Progenitor cell of endocrine pancreas (in vitro differentiated cells): ENCODE results near the gene PJA1. TPM values are rescaled to one million over a fixed set of nuclear protein-coding genes. Genes with fewer than 3 reads are reported as not detected.

Source experiments
- DNase-seq: peaks from one replicate; pipeline ENCODE4 v3.0.0; 2021; ENCODE audit warnings: low spot score; ENCODE audit not compliant: unreplicated experiment
- H3K27ac Mint-ChIP-seq: 2 replicates; pipeline ENCODE4 v1.8.0; 2021; ENCODE audit warnings: mild to moderate bottlenecking, moderate library complexity, mixed read lengths
- H3K27me3 Mint-ChIP-seq: 2 replicates; pipeline ENCODE4 v1.8.0; 2021; ENCODE audit warnings: mixed read lengths
- H3K36me3 Mint-ChIP-seq: 2 replicates; pipeline ENCODE4 v1.8.0; 2022; ENCODE audit warnings: mixed read lengths; ENCODE audit not compliant: insufficient read depth
- H3K4me1 Mint-ChIP-seq: 2 replicates; pipeline ENCODE4 v1.8.0; 2021; ENCODE audit warnings: low read depth, mixed read lengths
- H3K4me3 Mint-ChIP-seq: 2 replicates; pipeline ENCODE4 v1.8.0; 2021; ENCODE audit warnings: low read depth, mild to moderate bottlenecking, moderate library complexity, mixed read lengths
- H3K9me3 Mint-ChIP-seq: 2 replicates; pipeline ENCODE4 v1.8.0; 2021; ENCODE audit warnings: low read depth, mixed read lengths
- CTCF ChIP-seq: fragments of 200-600 bp; sonication (generic); IDR thresholded peaks from one replicate; pipeline ENCODE4 v1.5.0; 2021; ENCODE audit warnings: antibody characterized with exemption, mild to moderate bottlenecking; ENCODE audit not compliant: unreplicated experiment
- total RNA-seq: library from RNA; stranded (reverse); gene quantifications from 2 replicates; pipeline ENCODE4 v1.2.1, GENCODE V29; 2021

PJA1 gene
- total RNA-seq, 1 donor from 2014 or later = 35.7 TPM

GRCh38 chrX:69192603-69193002 lies 27.4 kb upstream of the PJA1 start:
- Mint-ChIP-seq H3K4me1 (peaks cover 3% of the 10 kb centered on the region), H3K4me3 (no peak overlapping the region), H3K27ac (no peak overlapping the region), H3K36me3 (no peaks in the 10 kb centered on the region), H3K9me3 (peaks cover 13% of the 10 kb centered on the region), H3K27me3 (peaks cover 3% of the 10 kb centered on the region)
- DNase-seq = no peak
- no peak for TF ChIP-seq CTCF

GRCh38 chrX:69189576-69190371 lies 24.5 kb upstream of the PJA1 start:
- Mint-ChIP-seq H3K9me3 (peaks cover 17% of the 10 kb centered on the region), H3K36me3 (no peaks in the 10 kb centered on the region), H3K4me3 (no peak overlapping the region), H3K4me1 (peaks cover 3% of the 10 kb centered on the region), H3K27me3 (peaks cover 3% of the 10 kb centered on the region), H3K27ac (no peak overlapping the region)
- TF ChIP-seq CTCF = no peak
- DNase-seq = no peak

- Mint-ChIP-seq H3K9me3 (peaks cover 11% of the 10 kb centered on the region), H3K36me3 (no peaks in the 10 kb centered on the region), H3K27ac (no peak overlapping the region), H3K27me3 (peaks cover 4% of the 10 kb centered on the region), H3K4me1 (peaks cover 3% of the 10 kb centered on the region), H3K4me3 (no peak overlapping the region)
- TF ChIP-seq CTCF = no peak
- no peak for DNase-seq
These were observed 21.4 kb upstream of the PJA1 start for GRCh38 chrX:69186651-69187050.

GRCh38 chrX:69185886-69186285 lies 20.6 kb upstream of the PJA1 start:
- no peak for DNase-seq
- Mint-ChIP-seq H3K27me3 (peaks cover 9% of the 10 kb centered on the region), H3K27ac (no peak overlapping the region), H3K36me3 (no peaks in the 10 kb centered on the region), H3K4me3 (no peak overlapping the region), H3K4me1 (peaks cover 3% of the 10 kb centered on the region), H3K9me3 (peaks cover 15% of the 10 kb centered on the region)
- TF ChIP-seq CTCF = no peak

- H3K4me3 Mint-ChIP-seq = no peak overlapping the region
- H3K4me1 Mint-ChIP-seq = peaks cover under 1% of the 10 kb centered on the region
- H3K27ac Mint-ChIP-seq = no peak overlapping the region
- peaks cover 12% of the 10 kb centered on the region for H3K9me3 Mint-ChIP-seq
- no peak for TF ChIP-seq CTCF
- no peaks in the 10 kb centered on the region for H3K36me3 Mint-ChIP-seq
- peaks cover 16% of the 10 kb centered on the region for H3K27me3 Mint-ChIP-seq
- DNase-seq = no peak
These were observed 19.9 kb upstream of the PJA1 start for GRCh38 chrX:69185141-69185540.
